NCI-H2196 treated with DMSO at 0.1 percent for 48 hours (cell line): ENCODE measurements around the gene NBAS.

Source experiments
- DNase-seq: peaks from one replicate; lab custom pipeline; 2025; ENCODE audit not compliant: unreplicated experiment; lab: John Stamatoyannopoulos, UW

The NBAS gene

GRCh38 chr2:15149063-15149462 lies 412.1 kb downstream of the NBAS start:
- DNase-seq: no peak

GRCh38 chr2:15147591-15147990 lies 413.5 kb downstream of the NBAS start:
- no peak for DNase-seq

- DNase-seq: no peak
Observed at GRCh38 chr2:15146960-15147359, 414.2 kb downstream of the NBAS start.

- no peak for DNase-seq
Observed at GRCh38 chr2:15145919-15146318, 415.2 kb downstream of the NBAS start.

- no peak for DNase-seq
Observed at GRCh38 chr2:15145046-15145817, 415.9 kb downstream of the NBAS start.

GRCh38 chr2:15142069-15142689 lies 419.0 kb downstream of the NBAS start:
- no peak for DNase-seq

- no peak for DNase-seq
Observed at GRCh38 chr2:15141211-15141610, 419.9 kb downstream of the NBAS start.

GRCh38 chr2:15136639-15137038 lies 424.5 kb downstream of the NBAS start:
- no peak for DNase-seq

- DNase-seq: no peak
Observed at GRCh38 chr2:15134957-15135356, 426.2 kb downstream of the NBAS start.

- no peak for DNase-seq
Observed at GRCh38 chr2:15133461-15133860, 427.7 kb downstream of the NBAS start.

- DNase-seq: no peak
Observed at GRCh38 chr2:15128846-15129245, 432.3 kb downstream of the NBAS start.

- DNase-seq: no peak
Observed at GRCh38 chr2:15127876-15128275, 433.3 kb downstream of the NBAS start.

GRCh38 chr2:15127301-15127700 lies 433.8 kb downstream of the NBAS start:
- DNase-seq: no peak

- DNase-seq: no peak
Observed at GRCh38 chr2:15126373-15126772, 434.8 kb downstream of the NBAS start.

- DNase-seq: no peak
Observed at GRCh38 chr2:15122915-15123314, 438.2 kb downstream of the NBAS start.

- no peak for DNase-seq
Observed at GRCh38 chr2:15120631-15121030, 440.5 kb downstream of the NBAS start.

- DNase-seq: peak; percentile 4
Observed at GRCh38 chr2:15119722-15120175, 441.4 kb downstream of the NBAS start.

- no peak for DNase-seq
Observed at GRCh38 chr2:15117409-15118050, 443.6 kb downstream of the NBAS start.
